Body of pancreas (tissue), 4 donors: Measurements from ENCODE around the gene ISG20L2. TPM values are rescaled to one million over a fixed set of nuclear protein-coding genes. Genes with fewer than 3 reads are reported as not detected.

Experiments used
- ATAC-seq: fragments of 150-250 bp; one replicate; pipeline ENCODE4 v1.9.1; 2016
- DNase-seq, 4 donors: peaks; one replicate each; pipeline ENCODE4 v3.0.0-alpha.2; 2019
- H3K27ac ChIP-seq, 4 donors: fragments of 200-600 bp; sonication (generic); 1 replicate in 3 of 4; 2 replicates in 1 of 4; pipeline versions ENCODE4 v1.5.1 to v1.6.1; 2016 to 2019; ENCODE audit warnings: mild to moderate bottlenecking in 1 of 4, mixed read lengths in 1 of 4, moderate library complexity in 1 of 4
- H3K27me3 ChIP-seq, 2 donors: fragments of 200-600 bp; sonication (generic); one replicate each; pipeline ENCODE4 v1.6.0; 2016; ENCODE audit warnings: mild to moderate bottlenecking in 1 of 2
- H3K36me3 ChIP-seq, 2 donors: fragments of 200-600 bp; sonication (generic); replicated peaks in 1 of 2; 2 replicates each; pipeline ENCODE4 v1.5.1; 2016; ENCODE audit warnings: low read depth in 2 of 2; ENCODE audit not compliant: insufficient read depth in 1 of 2
- H3K4me1 ChIP-seq: fragments of 200-600 bp; sonication (generic); one replicate; pipeline ENCODE4 v1.6.0; 2016
- H3K4me3 ChIP-seq, 2 donors: fragments of 200-600 bp; sonication (generic); 1 replicate in 1 of 2; 2 replicates in 1 of 2; pipeline ENCODE4 v1.5.1; 2016 to 2019
- H3K9me3 ChIP-seq, 3 donors: fragments of 200-600 bp; sonication (generic); 1 replicate in 2 of 3; 2 replicates in 1 of 3; pipeline ENCODE4 v1.5.1; 2016
- CTCF ChIP-seq, 7 experiments: fragments of 450-650 bp in 4 of 7; fragments of 200-600 bp in 3 of 7; sonication (generic) in 3 of 7; IDR thresholded peaks; one replicate each; pipeline ENCODE4 v1.5.1; 2016 to 2019; ENCODE audit warnings: antibody characterized with exemption in 7 of 7
- POLR2A ChIP-seq, 3 donors: fragments of 450-650 bp; IDR thresholded peaks; one replicate each; pipeline ENCODE4 v1.6.1; 2016; ENCODE audit warnings: antibody characterized with exemption in 3 of 3, mild to moderate bottlenecking in 2 of 3
- WGBS, 2 donors: methylation state at CpG; one replicate each; pipeline ENCODE4 v1.1.5; 2017; 5-methylcytosine and 5-hydroxymethylcytosine counted together
- intact Hi-C: fragments of 100-400 bp; cut with DNase I; formaldehyde crosslinking; loops from one replicate; pipeline ENCODE4 v1.15.1; 2023
- total RNA-seq, 2 donors: library from RNA; depleted of rRNA; stranded (reverse); fragments of >200 nt; gene quantifications; one replicate each; pipeline ENCODE4 v1.1.0, GENCODE V29; 2016

Gene ISG20L2
- total RNA-seq, 2 donors from 2014 or later, result 11.9 to 14.3 TPM

GRCh38 chr1:156704166-156704711 is 24.3 kb downstream of the ISG20L2 start:
- TF ChIP-seq POLR2A (IDR thresholded peaks at IDR 0.05), result no peak
- no peak for TF ChIP-seq CTCF (IDR thresholded peaks at IDR 0.05)
- 53% methylated on average over 8 to 10 of the region's 10 CpGs for WGBS, 2 donors
- Histone ChIP-seq H3K4me3 (no peak overlapping the region), H3K27me3 (peaks cover 0 to 6% of the 10 kb centered on the region in 2 donors), H3K27ac (no peak overlapping the region), H3K9me3 (no peaks in the 10 kb centered on the region), H3K36me3 (no peaks in the 10 kb centered on the region), H3K4me1 (peaks cover 32% of the 10 kb centered on the region)
- DNase-seq (no peak), ATAC-seq (no peak)
- intact Hi-C loops, result no loop called here

- H3K36me3 ChIP-seq, result no peaks in the 10 kb centered on the region
- no peak overlapping the region for H3K27ac ChIP-seq
- TF ChIP-seq CTCF (IDR thresholded peaks at IDR 0.05) (no peak), POLR2A (IDR thresholded peaks at IDR 0.05) (no peak)
- H3K4me3 ChIP-seq, result no peak overlapping the region
- no peak for ATAC-seq
- peaks cover 32% of the 10 kb centered on the region for H3K4me1 ChIP-seq
- peaks cover 0 to 6% of the 10 kb centered on the region in 2 donors for H3K27me3 ChIP-seq
- 25 to 30% methylated on average over 2 to 4 of the region's 4 CpGs for WGBS, 2 donors
- no peaks in the 10 kb centered on the region for H3K9me3 ChIP-seq
- intact Hi-C loops, result no loop called here
- DNase-seq, result no peak
Observed at GRCh38 chr1:156703741-156704140, 24.8 kb downstream of the ISG20L2 start.

- DNase-seq (no peak), ATAC-seq (no peak)
- Histone ChIP-seq H3K4me3 (no peak overlapping the region), H3K27ac (no peak overlapping the region), H3K36me3 (no peaks in the 10 kb centered on the region), H3K9me3 (no peaks in the 10 kb centered on the region), H3K4me1 (peaks cover 32% of the 10 kb centered on the region), H3K27me3 (peaks cover 0 to 6% of the 10 kb centered on the region in 2 donors)
- 36 to 45% methylated on average over 4 of the region's 4 CpGs for WGBS, 2 donors
- intact Hi-C loops, result no loop called here
- no peak for TF ChIP-seq CTCF (IDR thresholded peaks at IDR 0.05)
- TF ChIP-seq POLR2A (IDR thresholded peaks at IDR 0.05), result no peak
Observed at GRCh38 chr1:156703336-156703735, 25.2 kb downstream of the ISG20L2 start.

- 80 to 83% methylated on average over 8 of the region's 8 CpGs for WGBS, 2 donors
- H3K27ac ChIP-seq, result no peak overlapping the region
- intact Hi-C loops, result no loop called here
Observed at GRCh38 chr1:156700736-156701531, 27.6 kb downstream of the ISG20L2 start.

More at GRCh38 chr1:156700736-156701531, 27.6 kb downstream of the ISG20L2 start:
- Histone ChIP-seq H3K27me3 (peaks cover 0 to 6% of the 10 kb centered on the region in 2 donors), H3K4me3 (no peak overlapping the region), H3K4me1 (peaks cover 23% of the 10 kb centered on the region), H3K9me3 (no peaks in the 10 kb centered on the region), H3K36me3 (no peaks in the 10 kb centered on the region)
- ATAC-seq (no peak), DNase-seq (no peak)
- TF ChIP-seq CTCF (IDR thresholded peaks at IDR 0.05) (no peak), POLR2A (IDR thresholded peaks at IDR 0.05) (no peak)
